22Rv1 (cell line): ENCODE measurements around the gene NDUFV2.
"Not testable (repeated sequence)": the region's sequence is repeated elsewhere in the genome, so short reads cannot be mapped to it uniquely, and the experiment has no call there.

ENCODE experiments used
- H3K27ac ChIP-seq: fragments of 450-650 bp; 2 replicates; pipeline ENCODE4 v1.5.1; 2017
- CTCF ChIP-seq: fragments of 450-650 bp; IDR thresholded peaks from 2 replicates; pipeline ENCODE4 v1.5.1; 2017; ENCODE audit warnings: mild to moderate bottlenecking
- ZFX ChIP-seq: fragments of 450-650 bp; IDR thresholded peaks from 2 replicates; pipeline ENCODE4 v1.6.1; 2017; ENCODE audit warnings: antibody characterized with exemption, borderline replicate concordance

NDUFV2 gene

GRCh38 chr18:9090578-9090977, 11.9 kb upstream of the NDUFV2 start:
- no peak for TF ChIP-seq ZFX
- no peak for TF ChIP-seq CTCF
- H3K27ac ChIP-seq: no peak overlapping the region

GRCh38 chr18:9091066-9091476, 11.4 kb upstream of the NDUFV2 start:
- TF ChIP-seq CTCF (no peak), ZFX (no peak)
- H3K27ac ChIP-seq: no peak overlapping the region

- H3K27ac ChIP-seq: no peak overlapping the region
- TF ChIP-seq ZFX (no peak), CTCF (no peak)
Observed at GRCh38 chr18:9092665-9093064, 9.8 kb upstream of the NDUFV2 start.

GRCh38 chr18:9093109-9093508, 9.4 kb upstream of the NDUFV2 start:
- not testable (repeated sequence) for H3K27ac ChIP-seq

GRCh38 chr18:9094307-9095226, 7.9 kb upstream of the NDUFV2 start:
- H3K27ac ChIP-seq: no peak overlapping the region
- TF ChIP-seq ZFX (no peak), CTCF (no peak)

GRCh38 chr18:9095297-9096006, 7.0 kb upstream of the NDUFV2 start:
- TF ChIP-seq CTCF (no peak), ZFX (no peak)
- H3K27ac ChIP-seq: no peak overlapping the region

- TF ChIP-seq CTCF (no peak), ZFX (no peak)
- H3K27ac ChIP-seq: no peak overlapping the region
Observed at GRCh38 chr18:9096007-9096371, 6.5 kb upstream of the NDUFV2 start.
